Neural cell (in vitro differentiated cells): Measurements from ENCODE around the gene FGFBP3.

Experiments used
- CTCF ChIP-seq: fragments of 450-650 bp; IDR thresholded peaks from 2 replicates; pipeline ENCODE4 v1.5.1; 2014; ENCODE audit warnings: antibody characterized with exemption, mild to moderate bottlenecking, moderate library complexity; ENCODE audit not compliant: poor library complexity, severe bottlenecking
- EP300 ChIP-seq: fragments of 450-650 bp; conservative IDR thresholded peaks from 2 replicates; pipeline ENCODE4 v1.6.1; 2014; ENCODE audit warnings: antibody characterized with exemption, mild to moderate bottlenecking, moderate library complexity; ENCODE audit not compliant: poor library complexity, severe bottlenecking
- EZH2 ChIP-seq: fragments of 200-600, 300-800 bp; shearing (Covaris generic), sonication (generic); IDR thresholded peaks from 2 replicates; pipeline ENCODE4 v1.6.1; 2014; ENCODE audit warnings: antibody characterized with exemption, low read length, borderline replicate concordance, mild to moderate bottlenecking; ENCODE audit not compliant: insufficient read depth, poor library complexity, severe bottlenecking
- MXI1 ChIP-seq: fragments of 450-650 bp; conservative IDR thresholded peaks from 2 replicates; pipeline ENCODE4 v1.6.1; 2014; ENCODE audit warnings: antibody characterized with exemption, mild to moderate bottlenecking; ENCODE audit not compliant: poor library complexity, severe bottlenecking
- POLR2AphosphoS5 ChIP-seq: IDR thresholded peaks from 2 replicates; pipeline ENCODE4 v1.6.1; 2012
- RAD21 ChIP-seq: fragments of 450-650 bp; conservative IDR thresholded peaks from 2 replicates; pipeline ENCODE4 v1.6.1; 2014; ENCODE audit warnings: antibody characterized with exemption, mild to moderate bottlenecking, moderate library complexity
- REST ChIP-seq: IDR thresholded peaks from 2 replicates; pipeline ENCODE4 v1.6.1; 2012; ENCODE audit warnings: borderline replicate concordance
- SMC3 ChIP-seq: fragments of 450-650 bp; conservative IDR thresholded peaks from 2 replicates; pipeline ENCODE4 v1.6.1; 2014; ENCODE audit warnings: antibody characterized with exemption, mild to moderate bottlenecking, moderate library complexity; ENCODE audit not compliant: poor library complexity
- TAF1 ChIP-seq: IDR thresholded peaks from 2 replicates; pipeline ENCODE4 v1.6.1; 2012; ENCODE audit warnings: low read depth

- no peak for TF ChIP-seq CTCF
- TF ChIP-seq EZH2 = no peak
- no peak for TF ChIP-seq POLR2AphosphoS5
- no peak for TF ChIP-seq EP300
- TF ChIP-seq RAD21 = no peak
- no peak for TF ChIP-seq REST
- TF ChIP-seq TAF1 = no peak
- no peak for TF ChIP-seq SMC3
- TF ChIP-seq MXI1 = no peak
These were observed 1.2 kb upstream of the FGFBP3 start for GRCh38 chr10:91910467-91910866.
